Omental fat pad (tissue), 4 donors: ENCODE results near the gene TRIM22. TPM values are rescaled to one million over a fixed set of nuclear protein-coding genes. Genes with fewer than 3 reads are reported as not detected.
"Not testable (repeated sequence)": the region's sequence is repeated elsewhere in the genome, so short reads cannot be mapped to it uniquely, and the experiment has no call there.

Source experiments
- ATAC-seq: fragments of 150-250 bp; one replicate; pipeline ENCODE4 v1.9.1; 2016; ENCODE audit warnings: mild to moderate bottlenecking, moderate library complexity; ENCODE audit not compliant: low FRiP score
- DNase-seq: peaks from one replicate; pipeline ENCODE4 v3.0.0-alpha.2; 2019; ENCODE audit warnings: low spot score
- CTCF ChIP-seq, 3 donors: fragments of 450-650 bp; IDR thresholded peaks; one replicate each; pipeline ENCODE4 v1.5.1; 2016 to 2017; ENCODE audit warnings: antibody characterized with exemption in 3 of 3, mild to moderate bottlenecking in 3 of 3, moderate library complexity in 2 of 3
- total RNA-seq, 4 donors: library from RNA; depleted of rRNA; stranded (reverse); fragments of >200 nt; gene quantifications; one replicate each; pipeline ENCODE4 v1.1.0, GENCODE V29; 2016

TRIM22 gene
- total RNA-seq, 4 donors from 2014 or later = 22.3 to 163 (median 55.7) TPM

DNA sequence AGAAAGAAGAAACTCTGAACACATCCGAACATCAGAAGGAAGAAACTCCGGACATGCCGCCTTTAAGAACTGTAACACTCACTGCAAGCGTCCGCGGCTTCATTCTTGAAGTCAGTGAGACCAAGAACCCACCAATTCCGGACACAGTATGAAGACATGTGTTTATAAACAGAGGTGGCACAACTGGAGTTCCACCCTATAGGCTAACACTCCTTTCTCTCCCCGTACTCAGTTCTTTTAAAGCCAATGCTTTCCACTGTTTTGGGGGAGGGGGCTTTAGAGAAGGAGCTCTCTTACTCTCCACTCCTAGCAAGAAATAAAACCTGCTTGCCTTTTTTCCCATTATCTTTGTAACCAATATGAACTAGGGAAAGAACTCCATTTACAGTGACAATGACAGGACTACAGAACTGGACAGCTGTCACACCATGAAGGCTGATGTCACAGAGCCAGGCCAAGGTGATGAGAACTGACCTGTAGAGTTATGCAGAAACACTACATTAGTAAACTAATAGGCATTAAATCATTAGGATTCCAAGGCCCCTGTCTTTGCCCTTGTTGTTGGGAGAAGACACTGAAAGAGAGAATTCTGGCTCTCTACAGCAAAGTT is 5.4 kb upstream of the TRIM22 start:
- ATAC-seq = peak; percentile 12
- TF ChIP-seq CTCF (IDR thresholded peaks at IDR 0.05) = no peak

GRCh38 chr11:5684646-5685362 is 4.8 kb upstream of the TRIM22 start, which contains the start of gene TRIM5:
Gene TRIM5, minus strand, starts transcription at chr11:5685074. Its CDS starts 4,897 bp downstream, at chr11:5680177.
- DNase-seq (peak; percentile 61), ATAC-seq (peak; percentile 97)
- TF ChIP-seq CTCF (IDR thresholded peaks at IDR 0.05) = peak in 1 of 3 donors; percentile 19

More for the DNA sequence above, 5.4 kb upstream of the TRIM22 start:
- DNase-seq = no peak

GRCh38 chr11:5686426-5686825 is 3.2 kb upstream of the TRIM22 start:
- no peak for TF ChIP-seq CTCF (IDR thresholded peaks at IDR 0.05)
- ATAC-seq (no peak), DNase-seq (no peak)

DNA sequence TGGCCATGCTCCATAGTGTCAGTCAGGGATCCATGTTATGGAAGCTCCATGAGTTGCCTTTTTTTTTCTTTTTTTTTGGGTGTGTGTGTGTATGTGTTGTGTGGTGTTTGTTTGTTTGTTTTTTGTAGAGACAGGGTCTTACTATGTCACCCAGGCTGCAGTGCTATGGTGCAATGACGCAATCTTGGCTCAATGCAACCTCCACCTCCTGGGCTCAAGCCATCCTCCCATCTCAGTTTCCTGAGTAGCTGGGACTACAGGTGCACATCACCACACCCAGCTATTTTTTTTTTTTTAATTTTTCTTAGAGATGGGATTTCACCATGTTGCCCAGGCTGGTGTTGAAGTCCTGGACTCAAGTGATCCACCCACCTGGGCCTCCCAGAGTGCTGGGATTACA is 1.1 kb upstream of the TRIM22 start:
- ATAC-seq = no peak
- TF ChIP-seq CTCF (IDR thresholded peaks at IDR 0.05) = no peak
- no peak for DNase-seq

DNA sequence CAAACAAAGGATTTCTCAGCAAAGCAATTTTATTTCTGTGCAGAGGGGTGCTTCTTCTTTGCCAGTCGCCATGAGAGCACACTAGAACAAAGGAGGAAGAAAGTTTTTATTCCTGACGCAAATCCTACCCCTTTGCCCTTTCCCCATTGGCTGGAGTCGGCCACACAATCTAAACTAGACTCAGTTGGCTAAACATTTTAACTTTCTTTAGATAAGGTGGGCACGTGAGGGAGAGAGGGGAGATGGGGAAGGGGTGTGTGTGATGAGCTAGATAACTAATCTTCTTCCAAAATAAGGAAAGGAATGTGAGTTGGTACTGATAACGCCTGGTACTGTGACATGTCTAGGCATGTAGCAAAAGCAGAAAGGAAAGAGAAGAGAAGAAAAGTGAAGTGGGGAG is 626 bp downstream of the TRIM22 start:
- no peak for ATAC-seq
- TF ChIP-seq CTCF (IDR thresholded peaks at IDR 0.05) = no peak
- no peak for DNase-seq

DNA sequence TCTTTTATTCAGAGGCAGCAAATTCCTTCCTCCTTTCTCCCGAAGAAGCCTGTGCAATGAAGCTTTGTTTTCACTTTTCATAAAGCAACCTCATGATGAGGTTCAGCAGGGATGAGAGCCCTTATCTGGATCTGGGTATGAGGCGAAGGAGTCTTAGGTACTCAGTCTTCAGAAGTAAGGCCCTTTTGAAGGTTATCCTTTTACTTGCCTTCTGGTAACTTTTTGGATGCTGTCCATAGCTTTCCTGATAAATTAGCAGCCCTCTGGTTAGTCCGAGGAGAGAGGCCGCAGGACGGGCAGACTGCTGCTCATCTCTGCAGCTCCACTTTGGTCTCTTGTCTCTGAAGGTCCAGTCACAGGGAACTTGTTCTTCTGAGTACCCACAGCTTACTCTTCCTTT is 1.1 kb downstream of the TRIM22 start:
- no peak for TF ChIP-seq CTCF (IDR thresholded peaks at IDR 0.05)
- peak; percentile 39 for ATAC-seq
- no peak for DNase-seq

- not testable (repeated sequence) for ATAC-seq, DNase-seq
These were observed 1.8 kb downstream of the TRIM22 start for GRCh38 chr11:5691238-5691963.
